Caco-2 (cell line): ENCODE results near the gene ZNF664. TPM values are rescaled to one million over a fixed set of nuclear protein-coding genes. Genes with fewer than 3 reads are reported as not detected.

ENCODE experiments used
- BruUV-seq: library from RNA; stranded (reverse); fragments of 400-500 nt; replicated peaks from 2 replicates; lab custom pipeline; 2021; lab: Mats Ljungman, UMichigan
- CTCF ChIA-PET: fragments of 300-600 bp; sonication (Branson Sonifier 250); formaldehyde crosslinking; loops from one replicate; lab custom pipeline; 2022; ENCODE audit warnings: antibody characterized with exemption; lab: Charles Lee
- POLR2A ChIA-PET: fragments of 300-600 bp; sonication (Branson Sonifier 250); formaldehyde crosslinking; loops from one replicate; lab custom pipeline; 2022; ENCODE audit warnings: antibody characterized with exemption; lab: Charles Lee
- DNase-seq, 2 experiments: peaks; one replicate each; pipeline versions ENCODE4 v3.0.0 to v3.0.0-alpha.2; 2020 to 2022
- H3K27me3 ChIP-seq: replicated peaks from 2 replicates; pipeline ENCODE4 v1.6.0; 2011; ENCODE audit warnings: low read length; ENCODE audit not compliant: control insufficient read depth, insufficient read depth
- H3K36me3 ChIP-seq: 2 replicates; pipeline ENCODE4 v1.5.1; 2011; ENCODE audit warnings: low read length; ENCODE audit not compliant: control insufficient read depth, insufficient read depth
- H3K4me1 ChIP-seq: fragments of 250-450 bp; sonication (Bioruptor Pico); 2 replicates; pipeline ENCODE4 v1.5.1; 2020; ENCODE audit warnings: mild to moderate bottlenecking
- H3K4me3 ChIP-seq: 2 replicates; pipeline ENCODE4 v1.5.1; 2011; ENCODE audit warnings: low read depth, mild to moderate bottlenecking, control low read depth, low read length
- H3K9me3 ChIP-seq: fragments of 250-450 bp; sonication (Bioruptor Pico); 2 replicates; pipeline ENCODE4 v1.5.1; 2020; ENCODE audit warnings: mild to moderate bottlenecking, moderate library complexity
- H3K27ac Mint-ChIP-seq: one replicate; pipeline ENCODE4 v1.8.0; 2022; ENCODE audit warnings: mixed read lengths; ENCODE audit not compliant: unreplicated experiment
- H3K27me3 Mint-ChIP-seq: one replicate; pipeline ENCODE4 v1.8.0; 2022; ENCODE audit warnings: mixed read lengths; ENCODE audit not compliant: insufficient read depth, unreplicated experiment
- H3K36me3 Mint-ChIP-seq: one replicate; pipeline ENCODE4 v1.8.0; 2022; ENCODE audit warnings: mild to moderate bottlenecking, mixed read lengths; ENCODE audit not compliant: insufficient read depth, unreplicated experiment
- H3K4me1 Mint-ChIP-seq: one replicate; pipeline ENCODE4 v1.8.0; 2022; ENCODE audit warnings: low read depth, mixed read lengths; ENCODE audit not compliant: unreplicated experiment
- H3K4me3 Mint-ChIP-seq: one replicate; pipeline ENCODE4 v1.8.0; 2022; ENCODE audit warnings: mild to moderate bottlenecking, moderate library complexity, mixed read lengths; ENCODE audit not compliant: unreplicated experiment
- H3K9me3 Mint-ChIP-seq: one replicate; pipeline ENCODE4 v1.8.0; 2022; ENCODE audit warnings: mixed read lengths; ENCODE audit not compliant: unreplicated experiment
- CTCF ChIP-seq, 2 experiments: fragments of 200-600 bp in 1 of 2; IDR thresholded peaks; 1 replicate in 1 of 2; 2 replicates in 1 of 2; pipeline versions ENCODE4 v1.5.1 to v1.8.0; 2011 to 2022; ENCODE audit warnings: antibody characterized with exemption in 1 of 2, control low read depth in 1 of 2, inconsistent platforms in 1 of 2, low read depth in 1 of 2, low read length in 1 of 2, mild to moderate bottlenecking in 1 of 2, moderate library complexity in 1 of 2; ENCODE audit not compliant: insufficient read depth in 1 of 2, severe bottlenecking in 1 of 2, unreplicated experiment in 1 of 2
- intact Hi-C: fragments of 100-400 bp; cut with micrococcal nuclease; formaldehyde crosslinking; loops from one replicate; pipeline ENCODE4 v1.10.0; 2022; ENCODE audit not compliant: unreplicated experiment
- total RNA-seq: library from RNA; stranded (reverse); gene quantifications from 2 replicates; pipeline ENCODE4 v1.2.3, GENCODE V29; 2022

ZNF664 gene
- total RNA-seq, 1 experiment from 2014 or later: 117 TPM

GRCh38 chr12:124032265-124032886 is 59.4 kb downstream of the ZNF664 start:
- H3K36me3 ChIP-seq: no peaks in the 10 kb centered on the region
- ChIA-PET POLR2A (no interaction called here), CTCF (interaction anchor here (0.5 to 1.4 kb wide), 15 partner anchors 12 to 739 kb away, joined by 3 to 7 read pairs (median 3); no protein-coding TSS in a partner anchor)
- no peaks in the 10 kb centered on the region for H3K36me3 Mint-ChIP-seq
- H3K4me1 Mint-ChIP-seq: peaks cover 10% of the 10 kb centered on the region
- BruUV-seq: no TSS peak
- no peaks in the 10 kb centered on the region for H3K27me3 Mint-ChIP-seq
- H3K9me3 ChIP-seq: no peaks in the 10 kb centered on the region
- H3K27me3 ChIP-seq: no peaks in the 10 kb centered on the region
- intact Hi-C loops: loop anchor here (2.0 kb wide), 1 partner anchor 232 kb away; no protein-coding TSS in a partner anchor
- H3K9me3 Mint-ChIP-seq: no peaks in the 10 kb centered on the region
- DNase-seq: peak in 1 of 2 experiments; percentile 65
- no peak overlapping the region for H3K4me3 Mint-ChIP-seq
- no peaks in the 10 kb centered on the region for H3K4me1 ChIP-seq
- no peak overlapping the region for H3K4me3 ChIP-seq
- H3K27ac Mint-ChIP-seq: no peak overlapping the region
- peak; percentile 77 to 90 for TF ChIP-seq CTCF (IDR thresholded peaks at IDR 0.05; ENCODE audit: insufficient read depth in 1 of 2, low read depth in 1 of 2, low read length in 1 of 2, severe bottlenecking in 1 of 2, unreplicated experiment in 1 of 2)

GRCh38 chr12:124033859-124034258 is 60.8 kb downstream of the ZNF664 start:
- no peaks in the 10 kb centered on the region for H3K9me3 Mint-ChIP-seq
- ChIA-PET CTCF (no interaction called here), POLR2A (no interaction called here)
- BruUV-seq: no TSS peak
- DNase-seq: no peak
- Histone ChIP-seq H3K27me3 (no peaks in the 10 kb centered on the region), H3K4me1 (no peaks in the 10 kb centered on the region), H3K36me3 (no peaks in the 10 kb centered on the region), H3K4me3 (no peak overlapping the region), H3K9me3 (no peaks in the 10 kb centered on the region)
- H3K27ac Mint-ChIP-seq: no peak overlapping the region
- TF ChIP-seq CTCF (IDR thresholded peaks at IDR 0.05; ENCODE audit: insufficient read depth in 1 of 2, low read depth in 1 of 2, low read length in 1 of 2, severe bottlenecking in 1 of 2, unreplicated experiment in 1 of 2): no peak
- no peaks in the 10 kb centered on the region for H3K36me3 Mint-ChIP-seq
- intact Hi-C loops: loop anchor here (2.0 kb wide), 1 partner anchor 233 kb away; no protein-coding TSS in a partner anchor
- no peak overlapping the region for H3K4me3 Mint-ChIP-seq
- no peaks in the 10 kb centered on the region for H3K27me3 Mint-ChIP-seq
- H3K4me1 Mint-ChIP-seq: peaks cover 10% of the 10 kb centered on the region

- no peaks in the 10 kb centered on the region for H3K36me3 Mint-ChIP-seq
- POLR2A ChIA-PET: no interaction called here
- CTCF ChIA-PET: no interaction called here
- TF ChIP-seq CTCF (IDR thresholded peaks at IDR 0.05; ENCODE audit: insufficient read depth in 1 of 2, low read depth in 1 of 2, low read length in 1 of 2, severe bottlenecking in 1 of 2, unreplicated experiment in 1 of 2): no peak
- intact Hi-C loops: no loop called here
- H3K4me1 ChIP-seq: no peaks in the 10 kb centered on the region
- no peak for DNase-seq
- H3K9me3 Mint-ChIP-seq: no peaks in the 10 kb centered on the region
- no peaks in the 10 kb centered on the region for H3K27me3 Mint-ChIP-seq
- H3K9me3 ChIP-seq: no peaks in the 10 kb centered on the region
- H3K36me3 ChIP-seq: no peaks in the 10 kb centered on the region
- BruUV-seq: no TSS peak
- no peak overlapping the region for H3K4me3 ChIP-seq
- no peak overlapping the region for H3K27ac Mint-ChIP-seq
- H3K4me3 Mint-ChIP-seq: no peak overlapping the region
- peaks cover 10% of the 10 kb centered on the region for H3K4me1 Mint-ChIP-seq
- no peaks in the 10 kb centered on the region for H3K27me3 ChIP-seq
These were observed 61.3 kb downstream of the ZNF664 start for GRCh38 chr12:124034297-124034696.
